Mesodermal cell (in vitro differentiated cells): ENCODE data around the gene XIST. TPM values are rescaled to one million over a fixed set of nuclear protein-coding genes. Genes with fewer than 3 reads are reported as not detected.
"Not testable (repeated sequence)": the region's sequence is repeated elsewhere in the genome, so short reads cannot be mapped to it uniquely, and the experiment has no call there.

Experiments used
- H3K27ac ChIP-seq: 2 replicates; pipeline ENCODE4 v1.7.0; 2013; ENCODE audit warnings: mild to moderate bottlenecking, low read depth, low read length, moderate library complexity; ENCODE audit not compliant: severe bottlenecking
- H3K36me3 ChIP-seq: 2 replicates; pipeline ENCODE4 v1.7.1; 2013; ENCODE audit warnings: mild to moderate bottlenecking, low read length, moderate library complexity; ENCODE audit not compliant: control insufficient read depth, insufficient read depth
- H3K4me1 ChIP-seq: one replicate; pipeline ENCODE4 v1.7.1; 2013; ENCODE audit warnings: mild to moderate bottlenecking, low read length; ENCODE audit not compliant: insufficient read depth, control insufficient read depth, poor library complexity, severe bottlenecking
- H3K4me3 ChIP-seq: 2 replicates; pipeline ENCODE4 v1.7.0; 2013; ENCODE audit warnings: low read length, control low read depth, mild to moderate bottlenecking; ENCODE audit not compliant: insufficient read depth, poor library complexity, severe bottlenecking; ENCODE audit errors: extremely low read depth
- H3K9me3 ChIP-seq: 2 replicates; pipeline ENCODE4 v1.7.1; 2013; ENCODE audit warnings: mild to moderate bottlenecking, low read length, moderate library complexity; ENCODE audit not compliant: control insufficient read depth
- WGBS, 2 experiments: methylation state at CpG; one replicate each; pipeline ENCODE4 v1.1.5; 2013; ENCODE audit warnings: missing lambda C conversion rate in 2 of 2; ENCODE audit not compliant: insufficient coverage in 2 of 2; 5-methylcytosine and 5-hydroxymethylcytosine counted together
- polyA plus RNA-seq, 2 experiments: library from polyadenylated mRNA; stranded (reverse); fragments of 50-300 nt; gene quantifications; one replicate each; pipeline ENCODE4 v1.2.3, GENCODE V29; 2013

The XIST gene
- polyA plus RNA-seq (2013, experiment 1 of 2), result not detected
- polyA plus RNA-seq (2013, experiment 2 of 2), result not detected

- H3K27ac ChIP-seq, result no peak within 1 kb of the TSS
- 100% methylated on average over 1 of the region's 8 CpGs for WGBS, 2 experiments
- no peaks in the 10 kb centered on the region for H3K36me3 ChIP-seq
- no peaks in the 10 kb centered on the region for H3K4me1 ChIP-seq
- no peak within 1 kb of the TSS for H3K4me3 ChIP-seq
- H3K9me3 ChIP-seq, result no peaks in the 10 kb centered on the region
Measured at GRCh38 chrX:73852467-73852866, at the start of gene XIST. XIST (minus strand) TSS chrX:73852714.

- not testable (repeated sequence) for H3K4me1 ChIP-seq, H3K36me3 ChIP-seq, H3K9me3 ChIP-seq, H3K4me3 ChIP-seq, H3K27ac ChIP-seq
- no CpG with 5 or more reads among the region's 3 CpGs for WGBS, 2 experiments
Measured at GRCh38 chrX:73898315-73898714, 45.8 kb upstream of the XIST start.

DNA sequence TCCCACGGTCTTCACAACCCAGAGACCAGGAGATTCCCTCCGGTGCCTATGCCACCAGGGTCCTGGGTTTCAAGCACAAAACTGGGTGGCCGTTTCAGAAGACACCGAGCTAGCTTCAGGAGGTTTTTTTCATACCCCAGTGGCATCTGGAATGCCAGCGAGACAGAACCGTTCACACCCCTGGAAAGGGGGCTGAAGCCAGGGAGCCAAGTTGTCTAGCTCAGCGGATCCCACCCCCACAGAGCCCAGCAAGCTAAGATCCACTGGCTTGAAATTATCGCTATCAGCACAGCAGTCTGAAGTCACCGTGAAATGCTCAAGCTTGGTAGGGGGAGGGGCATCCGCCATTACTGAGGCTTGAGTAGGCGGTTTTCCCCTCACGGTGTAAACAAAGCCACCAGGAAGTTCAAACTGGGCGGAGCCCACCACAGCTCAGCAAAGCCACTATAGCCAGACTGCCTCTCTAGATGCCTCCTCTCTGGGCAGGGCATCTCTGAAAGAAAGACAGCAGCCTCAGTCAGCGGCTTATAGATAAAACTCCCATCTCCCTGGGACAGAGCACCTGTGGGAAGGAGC is 40.1 kb upstream of the XIST start:
- H3K27ac ChIP-seq, result not testable (repeated sequence)
- 95% methylated on average over 3 of the region's 14 CpGs; no CpG with 5 or more reads in 1 of the 2 experiments for WGBS, 2 experiments

DNA sequence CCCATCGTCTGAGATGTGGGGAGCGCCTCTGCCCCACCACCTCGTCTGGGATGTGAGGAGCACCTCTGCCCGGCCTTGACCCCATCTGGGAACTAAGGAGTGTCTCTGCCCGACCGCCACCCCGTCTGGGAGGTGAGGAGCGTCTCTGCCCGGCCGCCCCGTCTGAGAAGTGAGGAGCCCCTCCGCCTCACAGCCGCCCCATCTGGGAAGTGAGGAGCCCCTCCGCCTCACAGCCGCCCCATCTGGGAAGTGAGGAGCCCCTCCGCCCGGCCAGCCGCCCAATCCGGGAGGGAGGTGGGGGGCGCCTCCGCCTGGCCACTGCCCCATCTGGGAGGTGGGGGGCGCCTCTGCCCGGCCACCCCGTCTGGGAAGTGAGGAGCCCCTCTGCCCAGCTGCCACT is 29.7 kb upstream of the XIST start:
- H3K9me3 ChIP-seq, H3K4me3 ChIP-seq, H3K27ac ChIP-seq, H3K36me3 ChIP-seq, H3K4me1 ChIP-seq: not testable (repeated sequence)
- WGBS, 2 experiments, result 100% methylated on average over 5 of the region's 24 CpGs; no CpG with 5 or more reads in 1 of the 2 experiments

More for the DNA sequence above, 40.1 kb upstream of the XIST start:
- H3K4me1 ChIP-seq, H3K4me3 ChIP-seq, H3K9me3 ChIP-seq, H3K36me3 ChIP-seq: not testable (repeated sequence)

GRCh38 chrX:73877687-73878086 is 25.2 kb upstream of the XIST start:
- no peaks in the 10 kb centered on the region for H3K36me3 ChIP-seq
- H3K4me3 ChIP-seq, result no peak overlapping the region
- peaks cover 11% of the 10 kb centered on the region for H3K4me1 ChIP-seq
- peak overlapping the region; percentile 45 for H3K27ac ChIP-seq
- no peaks in the 10 kb centered on the region for H3K9me3 ChIP-seq

- Histone ChIP-seq H3K27ac (peak overlapping the region; percentile 45), H3K4me3 (no peak overlapping the region), H3K36me3 (no peaks in the 10 kb centered on the region), H3K4me1 (peaks cover 11% of the 10 kb centered on the region), H3K9me3 (no peaks in the 10 kb centered on the region)
- WGBS, 2 experiments, result 92% methylated on average over 2 of the region's 2 CpGs; no CpG with 5 or more reads in 1 of the 2 experiments
Measured at GRCh38 chrX:73876911-73877310, 24.4 kb upstream of the XIST start.

GRCh38 chrX:73868916-73869315 is 16.4 kb upstream of the XIST start:
- Histone ChIP-seq H3K36me3 (no peaks in the 10 kb centered on the region), H3K27ac (no peak overlapping the region), H3K4me1 (no peaks in the 10 kb centered on the region), H3K9me3 (no peaks in the 10 kb centered on the region), H3K4me3 (no peak overlapping the region)
- no CpG with 5 or more reads among the region's 1 CpG for WGBS, 2 experiments

DNA sequence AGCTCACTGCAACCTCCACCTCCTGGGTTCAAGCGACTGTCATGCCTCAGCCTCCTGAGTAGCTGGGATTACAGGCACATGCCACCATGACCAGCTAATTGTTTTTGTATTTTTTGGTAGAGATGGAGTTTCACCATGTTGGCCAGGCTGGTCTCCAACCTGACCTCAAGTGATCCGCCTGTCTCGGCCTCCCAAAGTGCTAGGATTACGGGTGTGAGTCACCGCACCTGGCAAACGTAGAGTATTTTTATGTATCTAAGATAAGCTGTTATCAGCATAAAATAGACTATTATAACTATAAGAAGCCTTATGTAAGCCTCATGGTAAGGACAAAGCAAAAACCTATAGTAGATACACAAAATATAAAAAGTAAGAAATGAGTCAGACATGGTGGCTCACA is 14.6 kb upstream of the XIST start:
- H3K27ac ChIP-seq, result no peak overlapping the region
- WGBS, 2 experiments, result no CpG with 5 or more reads among the region's 6 CpGs
- H3K4me3 ChIP-seq, result no peak overlapping the region
- H3K9me3 ChIP-seq, result no peaks in the 10 kb centered on the region
- no peaks in the 10 kb centered on the region for H3K4me1 ChIP-seq
- no peaks in the 10 kb centered on the region for H3K36me3 ChIP-seq

DNA sequence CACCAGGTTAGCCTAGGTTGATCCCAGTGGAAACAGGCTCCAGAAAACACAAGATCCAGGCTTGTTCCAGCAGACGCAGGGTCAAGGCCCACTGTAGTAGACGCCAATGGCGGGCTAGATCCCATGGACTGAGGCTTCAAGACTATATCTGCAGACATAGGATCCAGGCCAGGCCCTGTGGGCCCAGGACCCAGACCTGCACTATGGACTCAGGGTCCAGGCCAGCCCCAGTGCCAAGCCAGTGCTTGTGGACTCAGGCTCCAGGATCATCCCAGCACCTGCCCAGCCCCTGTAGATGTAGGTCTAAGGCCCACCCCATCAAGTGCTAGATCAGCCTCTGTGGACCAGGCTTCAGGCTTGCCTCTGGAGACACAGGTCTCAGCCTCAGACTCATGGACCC is 11.3 kb upstream of the XIST start:
- Histone ChIP-seq H3K9me3 (no peaks in the 10 kb centered on the region), H3K36me3 (no peaks in the 10 kb centered on the region), H3K4me3 (no peak overlapping the region), H3K27ac (no peak overlapping the region), H3K4me1 (no peaks in the 10 kb centered on the region)
- WGBS, 2 experiments, result 90 to 100% methylated on average over 3 of the region's 3 CpGs

DNA sequence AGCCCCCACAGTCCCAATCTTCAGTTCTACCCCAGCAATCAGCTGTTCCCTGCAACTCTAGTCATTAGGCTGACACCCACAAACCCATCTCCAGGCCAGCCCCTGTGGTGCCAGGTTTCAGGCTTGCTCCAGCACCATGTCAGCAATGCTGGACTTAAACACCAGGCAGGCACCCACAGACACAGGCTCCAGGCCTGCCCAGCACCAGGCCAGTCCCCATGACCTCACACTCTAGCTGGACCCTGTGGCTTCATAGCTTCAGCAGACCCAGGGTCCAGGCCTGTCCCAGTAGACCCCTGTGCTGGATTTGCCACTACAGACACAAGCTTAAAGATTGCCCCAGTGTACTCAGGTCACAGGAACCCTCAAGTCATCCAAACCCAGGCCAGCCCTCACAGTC is 10.8 kb upstream of the XIST start:
- H3K4me1 ChIP-seq, result no peaks in the 10 kb centered on the region
- H3K27ac ChIP-seq, result no peak overlapping the region
- no peak overlapping the region for H3K4me3 ChIP-seq
- no peaks in the 10 kb centered on the region for H3K36me3 ChIP-seq
- no peaks in the 10 kb centered on the region for H3K9me3 ChIP-seq

DNA sequence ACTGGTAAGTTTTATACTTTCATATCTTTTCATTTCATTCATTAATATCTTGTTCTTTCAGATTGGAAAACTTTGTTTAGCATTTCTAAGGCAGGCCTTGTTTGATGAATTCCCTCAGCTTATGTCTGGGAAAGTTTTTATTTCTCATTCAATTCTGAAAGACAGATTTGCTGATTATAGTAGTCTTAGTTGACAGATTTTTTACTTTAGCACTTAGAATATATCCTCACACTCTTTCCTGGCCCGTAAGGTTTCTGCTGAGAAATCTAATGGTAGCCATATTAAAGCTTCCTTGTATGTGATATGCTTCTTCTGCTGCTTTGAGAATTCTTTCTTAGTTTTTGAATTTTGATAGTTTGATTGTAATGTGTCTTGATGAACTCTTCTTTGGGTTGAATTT is 7.1 kb upstream of the XIST start:
- Histone ChIP-seq H3K4me3 (no peak overlapping the region), H3K4me1 (no peaks in the 10 kb centered on the region), H3K36me3 (no peaks in the 10 kb centered on the region), H3K27ac (no peak overlapping the region), H3K9me3 (no peaks in the 10 kb centered on the region)
- no CpG with 5 or more reads among the region's 1 CpG for WGBS, 2 experiments
